ENCODE results near the gene CYTIP.

DNA sequence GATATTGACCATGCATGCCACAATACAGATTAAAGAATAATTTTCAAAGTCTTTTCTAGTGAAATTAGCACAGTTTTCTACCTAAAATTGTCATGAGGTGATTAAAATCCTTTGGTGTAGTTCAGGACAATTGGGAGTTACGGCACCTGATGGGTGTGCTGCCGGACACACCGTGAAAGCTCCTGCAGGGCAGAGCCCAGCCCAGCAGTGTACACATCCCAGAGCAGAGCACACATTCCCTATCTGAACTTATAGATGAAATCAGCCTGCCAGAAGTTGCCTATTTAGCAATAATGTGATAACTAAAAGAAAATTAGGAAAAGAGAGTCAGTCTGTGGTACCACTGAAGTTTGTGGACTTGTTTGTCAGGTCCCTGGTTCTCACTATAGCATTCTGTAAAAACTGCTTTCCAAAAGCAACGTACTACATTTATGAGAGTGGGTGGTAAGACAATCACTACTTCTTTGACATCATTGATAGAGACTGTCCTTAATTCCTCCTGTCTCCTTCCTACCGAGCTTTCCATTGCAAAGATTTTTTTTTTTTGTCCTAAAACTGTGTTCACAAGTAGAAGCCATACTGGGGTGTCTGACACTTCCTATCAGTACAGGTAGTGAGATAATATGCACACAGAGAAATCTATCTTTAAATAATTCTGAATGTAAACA is 3.4 kb downstream of the CYTIP start:
- TF ChIP-seq, protein P1, sequence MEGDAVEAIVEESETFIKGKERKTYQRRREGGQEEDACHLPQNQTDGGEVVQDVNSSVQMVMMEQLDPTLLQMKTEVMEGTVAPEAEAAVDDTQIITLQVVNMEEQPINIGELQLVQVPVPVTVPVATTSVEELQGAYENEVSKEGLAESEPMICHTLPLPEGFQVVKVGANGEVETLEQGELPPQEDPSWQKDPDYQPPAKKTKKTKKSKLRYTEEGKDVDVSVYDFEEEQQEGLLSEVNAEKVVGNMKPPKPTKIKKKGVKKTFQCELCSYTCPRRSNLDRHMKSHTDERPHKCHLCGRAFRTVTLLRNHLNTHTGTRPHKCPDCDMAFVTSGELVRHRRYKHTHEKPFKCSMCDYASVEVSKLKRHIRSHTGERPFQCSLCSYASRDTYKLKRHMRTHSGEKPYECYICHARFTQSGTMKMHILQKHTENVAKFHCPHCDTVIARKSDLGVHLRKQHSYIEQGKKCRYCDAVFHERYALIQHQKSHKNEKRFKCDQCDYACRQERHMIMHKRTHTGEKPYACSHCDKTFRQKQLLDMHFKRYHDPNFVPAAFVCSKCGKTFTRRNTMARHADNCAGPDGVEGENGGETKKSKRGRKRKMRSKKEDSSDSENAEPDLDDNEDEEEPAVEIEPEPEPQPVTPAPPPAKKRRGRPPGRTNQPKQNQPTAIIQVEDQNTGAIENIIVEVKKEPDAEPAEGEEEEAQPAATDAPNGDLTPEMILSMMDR (IDR thresholded peaks at IDR 0.05), result no peak
- TF ChIP-seq POLR2AphosphoS5 (IDR thresholded peaks at IDR 0.05; ENCODE audit: low read depth, low read length), result no peak
- TF ChIP-seq, protein P2, sequence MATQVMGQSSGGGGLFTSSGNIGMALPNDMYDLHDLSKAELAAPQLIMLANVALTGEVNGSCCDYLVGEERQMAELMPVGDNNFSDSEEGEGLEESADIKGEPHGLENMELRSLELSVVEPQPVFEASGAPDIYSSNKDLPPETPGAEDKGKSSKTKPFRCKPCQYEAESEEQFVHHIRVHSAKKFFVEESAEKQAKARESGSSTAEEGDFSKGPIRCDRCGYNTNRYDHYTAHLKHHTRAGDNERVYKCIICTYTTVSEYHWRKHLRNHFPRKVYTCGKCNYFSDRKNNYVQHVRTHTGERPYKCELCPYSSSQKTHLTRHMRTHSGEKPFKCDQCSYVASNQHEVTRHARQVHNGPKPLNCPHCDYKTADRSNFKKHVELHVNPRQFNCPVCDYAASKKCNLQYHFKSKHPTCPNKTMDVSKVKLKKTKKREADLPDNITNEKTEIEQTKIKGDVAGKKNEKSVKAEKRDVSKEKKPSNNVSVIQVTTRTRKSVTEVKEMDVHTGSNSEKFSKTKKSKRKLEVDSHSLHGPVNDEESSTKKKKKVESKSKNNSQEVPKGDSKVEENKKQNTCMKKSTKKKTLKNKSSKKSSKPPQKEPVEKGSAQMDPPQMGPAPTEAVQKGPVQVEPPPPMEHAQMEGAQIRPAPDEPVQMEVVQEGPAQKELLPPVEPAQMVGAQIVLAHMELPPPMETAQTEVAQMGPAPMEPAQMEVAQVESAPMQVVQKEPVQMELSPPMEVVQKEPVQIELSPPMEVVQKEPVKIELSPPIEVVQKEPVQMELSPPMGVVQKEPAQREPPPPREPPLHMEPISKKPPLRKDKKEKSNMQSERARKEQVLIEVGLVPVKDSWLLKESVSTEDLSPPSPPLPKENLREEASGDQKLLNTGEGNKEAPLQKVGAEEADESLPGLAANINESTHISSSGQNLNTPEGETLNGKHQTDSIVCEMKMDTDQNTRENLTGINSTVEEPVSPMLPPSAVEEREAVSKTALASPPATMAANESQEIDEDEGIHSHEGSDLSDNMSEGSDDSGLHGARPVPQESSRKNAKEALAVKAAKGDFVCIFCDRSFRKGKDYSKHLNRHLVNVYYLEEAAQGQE (IDR thresholded peaks at IDR 0.05; ENCODE audit: insufficient read depth in 1 of 2, low read depth in 2 of 2, low read length in 1 of 2), result no peak
- no peak for TF ChIP-seq TCF7L2 (IDR thresholded peaks at IDR 0.05; ENCODE audit: low read depth, low read length)
- TF ChIP-seq SIN3A (IDR thresholded peaks at IDR 0.05; ENCODE audit: borderline replicate concordance, insufficient read depth, low read depth, low read length), result no peak

All from Panc1 (cell line).